K562 (cell line): ENCODE data around the gene FGFBP2. TPM values are rescaled to one million over a fixed set of nuclear protein-coding genes. Genes with fewer than 3 reads are reported as not detected.

ENCODE experiments used
- ATAC-seq: fragments of 200-7000 bp; cut with Tn5 transposase; 3 replicates; pipeline ENCODE4 v1.9.1; 2020; ENCODE audit warnings: moderate library complexity
- BruUV-seq: library from RNA; stranded (reverse); fragments of 400-500 nt; replicated peaks from 2 replicates; lab custom pipeline; 2021; lab: Mats Ljungman, UMichigan
- CTCF ChIA-PET: fragments of 300-600 bp; formaldehyde crosslinking; extraction: SDS; loops from one replicate; lab custom pipeline; 2021; ENCODE audit warnings: low intra/inter-chr PET ratio; lab: Yijun Ruan, JAX
- POLR2A ChIA-PET: fragments of 300-600, 350-650 bp; sonication (Branson Sonifier 250); formaldehyde crosslinking; extraction: SDS; loops from one replicate; lab custom pipeline; 2021; ENCODE audit warnings: antibody characterized with exemption, inconsistent platforms; lab: Yijun Ruan, JAX
- DNase-seq, 4 experiments: peaks; one replicate each; pipeline versions ENCODE4 v3.0.0 to v3.0.0-alpha.2; 2011 to 2018; ENCODE audit warnings: low spot score in 3 of 4, mixed read lengths in 3 of 4; ENCODE audit errors: extremely low read depth in 1 of 4
- FAIRE-seq: peaks from 2 replicates; lab custom pipeline; 2011; peaks lifted over from hg19 to GRCh38; lab: Jason Lieb, UNC
- H2AFZ ChIP-seq: 2 replicates; pipeline ENCODE4 v1.6.0; 2011; ENCODE audit warnings: low read depth, low read length, control low read depth, inconsistent platforms
- H3K27ac ChIP-seq: fragments of 200-600 bp; 3 replicates; pipeline ENCODE4 v1.8.0; 2011; ENCODE audit warnings: low read depth, mild to moderate bottlenecking, control low read depth, inconsistent platforms, low read length, moderate library complexity, mixed read lengths; ENCODE audit errors: extremely low read depth
- H3K27me3 ChIP-seq, 2 experiments: fragments of 300-600 bp in 1 of 2; 2 replicates in 1 of 2; 3 replicates in 1 of 2; pipeline versions ENCODE4 v1.6.0 to v1.8.0; 2011; ENCODE audit warnings: inconsistent platforms in 2 of 2, low read length in 2 of 2, mild to moderate bottlenecking in 1 of 2, mixed read lengths in 1 of 2, moderate library complexity in 1 of 2; ENCODE audit not compliant: control insufficient read depth in 2 of 2, insufficient read depth in 2 of 2
- H3K36me3 ChIP-seq: fragments of 300-600 bp; 3 replicates; pipeline ENCODE4 v1.8.0; 2011; ENCODE audit warnings: mild to moderate bottlenecking, low read length, inconsistent platforms; ENCODE audit not compliant: control insufficient read depth, insufficient read depth
- H3K4me1 ChIP-seq, 2 experiments: fragments of 200-600 bp in 1 of 2; replicated peaks in 1 of 2; 2 replicates in 1 of 2; 3 replicates in 1 of 2; pipeline versions ENCODE4 v1.5.1 to v1.8.0; 2011; ENCODE audit warnings: inconsistent platforms in 2 of 2, low read length in 2 of 2, mild to moderate bottlenecking in 1 of 2, mixed read lengths in 1 of 2, moderate library complexity in 1 of 2; ENCODE audit not compliant: control insufficient read depth in 2 of 2, insufficient read depth in 2 of 2
- H3K4me2 ChIP-seq: 2 replicates; pipeline ENCODE4 v1.6.1; 2011; ENCODE audit warnings: low read length, control low read depth, inconsistent platforms, mixed read lengths; ENCODE audit not compliant: insufficient read depth
- H3K4me3 ChIP-seq: fragments of 200-600 bp; sonication (generic), shearing (Covaris generic); 2 replicates; pipeline ENCODE4 v1.5.1; 2016; ENCODE audit warnings: control low read depth, inconsistent platforms
- H3K79me2 ChIP-seq: fragments of 200-600 bp; 3 replicates; pipeline ENCODE4 v1.8.0; 2011; ENCODE audit warnings: low read length, inconsistent platforms; ENCODE audit not compliant: control insufficient read depth, insufficient read depth
- H3K9ac ChIP-seq, 2 experiments: 2 replicates each; pipeline versions ENCODE4 v1.6.0 to v1.6.1; 2011; ENCODE audit warnings: low read depth in 2 of 2, low read length in 2 of 2, control low read depth in 1 of 2, inconsistent platforms in 1 of 2, mild to moderate bottlenecking in 1 of 2, mixed read lengths in 1 of 2; ENCODE audit not compliant: insufficient read depth in 1 of 2
- H3K9me1 ChIP-seq: one replicate; pipeline ENCODE4 v1.6.0; 2011; ENCODE audit warnings: inconsistent platforms, mild to moderate bottlenecking, low read length, moderate library complexity; ENCODE audit not compliant: control insufficient read depth, insufficient read depth
- H3K9me3 ChIP-seq: replicated peaks from 2 replicates; pipeline ENCODE4 v1.5.1; 2011; ENCODE audit warnings: low read depth, low read length, inconsistent platforms; ENCODE audit not compliant: control insufficient read depth, insufficient read depth
- H4K20me1 ChIP-seq: replicated peaks from 2 replicates; pipeline ENCODE4 v1.6.1; 2011; ENCODE audit warnings: low read length, inconsistent platforms, mixed read lengths; ENCODE audit not compliant: control insufficient read depth, insufficient read depth
- E2F1 ChIP-seq: sonication (generic); formaldehyde crosslinking; IDR thresholded peaks from 2 replicates; pipeline ENCODE4 v1.8.1; 2023; ENCODE audit warnings: mild to moderate bottlenecking, missing genetic modification reagents, moderate library complexity
- ERF ChIP-seq: fragments of 450-650 bp; formaldehyde crosslinking; IDR thresholded peaks from 2 replicates; pipeline ENCODE4 v1.4.0; 2020; ENCODE audit warnings: mild to moderate bottlenecking, mixed read lengths
- GTF2B ChIP-seq: IDR thresholded peaks from 2 replicates; pipeline ENCODE4 v1.6.1; 2011; ENCODE audit not compliant: insufficient read length; ENCODE audit errors: extremely low read depth
- MLLT1 ChIP-seq, 2 experiments: fragments of 450-650 bp; IDR thresholded peaks; 2 replicates each; pipeline ENCODE4 v1.6.1; 2016
- NR3C1 ChIP-seq: sonication (generic); formaldehyde crosslinking; IDR thresholded peaks from 2 replicates; pipeline ENCODE4 v1.8.1; 2022; ENCODE audit warnings: missing genetic modification reagents
- ZNF133 ChIP-seq: fragments of 250-450 bp; sonication (Bioruptor Pico); IDR thresholded peaks from 2 replicates; pipeline ENCODE4 v1.4.0; 2020; ENCODE audit warnings: mild to moderate bottlenecking
- ZNF511 ChIP-seq: sonication (generic); formaldehyde crosslinking; IDR thresholded peaks from 2 replicates; pipeline ENCODE4 v1.8.0; 2022; ENCODE audit warnings: mild to moderate bottlenecking, missing genetic modification reagents
- WGBS: fragments of 100-300 bp; shearing (Covaris generic); methylation state at CpG from one replicate; pipeline ENCODE4 v1.1.6; 2016; ENCODE audit warnings: low coverage, mixed read lengths; ENCODE audit not compliant: insufficient coverage; ENCODE audit errors: missing lambda C conversion rate; 5-methylcytosine and 5-hydroxymethylcytosine counted together
- in situ Hi-C: fragments of 300-500 bp; cut with MboI; formaldehyde crosslinking; loops from 4 replicates; pipeline ENCODE4 v1.15.0; 2018; ENCODE audit warnings: inconsistent platforms, mixed read lengths
- intact Hi-C: fragments of 100-400 bp; cut with micrococcal nuclease; formaldehyde crosslinking; loops from 2 replicates; pipeline ENCODE4 v1.14.2; 2022
- polyA plus RNA-seq, 8 experiments: library from polyadenylated mRNA; depleted of rRNA in 4 of 8; stranded (reverse) in 5 of 8; unstranded in 3 of 8; fragments of >200 nt; fragmentation: Nextera tagmentation in 2 of 8; fragmentation: Illumina TruSeq in 1 of 8; extraction: Ambion mirVana in 2 of 8; extraction: Trizol in 1 of 8; gene quantifications; 2 replicates each; pipeline versions ENCODE4 v1.2.1 to v1.2.3, GENCODE V29; 2011 to 2014; ENCODE audit warnings: inconsistent platforms in 1 of 8, missing spikeins in 1 of 8
- total RNA-seq, 7 experiments: library from RNA; depleted of rRNA in 6 of 7; stranded (reverse); fragments of >200 nt in 6 of 7; fragmentation: Illumina TruSeq in 2 of 7; extraction: Trizol in 2 of 7; gene quantifications; 2 replicates each; pipeline versions ENCODE4 v1.2.1 to v1.2.3, GENCODE V29; 2011 to 2021; ENCODE audit warnings: low replicate concordance in 1 of 7

FGFBP2 gene
- total and polyA plus RNA-seq, 9 of the 15 experiments (the other 6 are each of a cell fraction or from before 2014, with no cell fraction given) = not detected

GRCh38 chr4:15965325-15965724 lies 2.4 kb upstream of the FGFBP2 start:
- no peak overlapping the region for H3K4me3 ChIP-seq
- no TSS peak for BruUV-seq
- no peaks in the 10 kb centered on the region for H3K79me2 ChIP-seq
- WGBS = 2% methylated on average over 5 of the region's 5 CpGs
- no peak overlapping the region for H3K4me2 ChIP-seq
- FAIRE-seq (no peak), ATAC-seq (no peak), DNase-seq (no peak)
- H2AFZ ChIP-seq = no peak overlapping the region
- no peak overlapping the region for H3K9ac ChIP-seq
- POLR2A ChIA-PET = no interaction called here
- H3K27ac ChIP-seq = no peak overlapping the region
- intact Hi-C loops = no loop called here
- TF ChIP-seq NR3C1 (CRISPR knock-in tag) = no peak
- TF ChIP-seq GTF2B = no peak
- no peak for TF ChIP-seq ERF
- no peak for TF ChIP-seq ZNF133 (CRISPR knock-in tag)
- no peak for TF ChIP-seq MLLT1 (IDR thresholded peaks at IDR 0.05)
- TF ChIP-seq ZNF511 (CRISPR knock-in tag) = no peak
- no peak for TF ChIP-seq E2F1 (CRISPR knock-in tag)
- peaks cover 0 to 5% of the 10 kb centered on the region in 2 experiments; a peak in 1 of 5 replicates for H3K4me1 ChIP-seq
- in situ Hi-C loops = no loop called here
- H3K27me3 ChIP-seq = peaks cover 0 to 11% of the 10 kb centered on the region in 2 experiments; a peak in 3 of 5 replicates
- CTCF ChIA-PET = no interaction called here
- no peaks in the 10 kb centered on the region for H3K36me3 ChIP-seq
- H4K20me1 ChIP-seq = no peaks in the 10 kb centered on the region
- H3K9me3 ChIP-seq = no peaks in the 10 kb centered on the region
- no peaks in the 10 kb centered on the region for H3K9me1 ChIP-seq
